OCI-LY7 (cell line): ENCODE data around the gene ARFGAP1.

Source experiments
- CTCF ChIP-seq: fragments of 200-600 bp; sonication (generic); conservative IDR thresholded peaks from 2 replicates; pipeline ENCODE4 v1.5.1; 2014; ENCODE audit warnings: mild to moderate bottlenecking, antibody characterized with exemption, low read length, moderate library complexity, mixed read lengths
- EZH2phosphoT487 ChIP-seq: fragments of 200-600 bp; sonication (generic); IDR thresholded peaks from 2 replicates; pipeline ENCODE4 v1.6.1; 2018; ENCODE audit warnings: low read depth, borderline replicate concordance, mild to moderate bottlenecking, mixed run types, antibody characterized with exemption, low read length, moderate library complexity, mixed read lengths

- TF ChIP-seq CTCF = no peak
- TF ChIP-seq EZH2phosphoT487 = no peak
Measured at GRCh38 chr20:63232235-63233060, 40.2 kb upstream of the ARFGAP1 start.
